HG03354 (cell line): Measurements from ENCODE around the gene PADI2.

Source experiments
- ATAC-seq: cut with Tn5 transposase; IDR thresholded peaks from one replicate; pipeline ENCODE4 v1.9.1; 2021; ENCODE audit warnings: mild to moderate bottlenecking; ENCODE audit not compliant: unreplicated experiment, poor library complexity, severe bottlenecking

Gene PADI2

DNA sequence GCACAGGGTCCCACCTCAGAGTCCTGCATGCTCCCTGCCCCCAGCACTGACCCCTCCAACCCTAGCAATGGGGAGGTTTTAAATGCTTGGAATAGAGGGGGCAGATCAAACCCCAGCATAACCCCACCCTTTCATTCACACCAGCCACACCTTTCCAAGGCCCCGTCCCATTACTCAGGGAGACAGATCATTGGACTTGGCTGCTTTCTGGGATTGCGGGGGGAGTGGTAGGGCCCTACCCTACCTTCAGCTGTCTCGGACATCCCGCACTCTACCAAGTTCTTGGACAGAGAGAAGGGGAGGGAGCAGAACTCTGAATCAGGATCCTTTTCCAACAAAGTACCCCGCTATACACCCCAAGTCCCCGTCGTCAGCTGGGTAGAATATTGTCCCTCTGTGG lies 983 bp downstream of the PADI2 start:
- no peak for ATAC-seq

DNA sequence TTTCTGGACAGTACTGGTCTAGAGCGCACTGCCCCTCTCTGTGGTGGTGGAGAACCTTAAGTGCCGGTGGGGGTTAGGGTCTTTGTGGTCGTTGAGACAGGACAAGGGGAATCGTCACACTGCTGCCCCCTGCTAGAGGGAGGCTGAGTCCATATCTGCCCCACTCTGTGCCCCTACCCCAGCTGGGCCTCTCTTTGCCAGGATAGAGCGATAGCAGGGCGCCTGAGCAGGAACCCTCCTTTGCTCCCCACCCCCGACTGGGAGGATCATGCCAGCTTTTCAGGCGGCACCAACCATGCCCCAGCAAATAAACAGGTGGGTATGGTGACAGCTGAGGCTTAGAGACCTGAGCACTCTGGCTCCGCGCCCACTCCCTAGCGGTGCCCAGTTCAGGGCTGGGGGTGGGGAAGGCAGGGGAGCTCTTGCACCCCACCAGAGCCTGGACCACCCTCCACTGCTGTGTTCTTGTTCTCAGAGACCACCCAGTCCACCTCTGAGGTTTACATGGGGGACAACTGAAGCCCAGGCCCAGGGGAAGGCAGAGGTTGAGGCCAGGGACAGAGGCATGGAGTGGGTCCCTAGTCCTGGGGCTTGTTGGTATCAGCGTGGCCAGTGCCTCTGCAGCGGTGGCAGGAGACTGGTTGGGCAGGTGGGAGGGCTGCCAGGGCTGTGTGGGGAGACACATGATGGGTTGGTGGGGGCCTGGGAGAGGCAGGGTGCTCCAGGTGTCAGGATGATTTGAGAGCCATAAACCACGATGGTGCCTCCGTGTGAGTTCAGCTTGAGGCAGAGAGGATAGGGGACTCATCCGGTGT lies 1.6 kb downstream of the PADI2 start:
- no peak for ATAC-seq

DNA sequence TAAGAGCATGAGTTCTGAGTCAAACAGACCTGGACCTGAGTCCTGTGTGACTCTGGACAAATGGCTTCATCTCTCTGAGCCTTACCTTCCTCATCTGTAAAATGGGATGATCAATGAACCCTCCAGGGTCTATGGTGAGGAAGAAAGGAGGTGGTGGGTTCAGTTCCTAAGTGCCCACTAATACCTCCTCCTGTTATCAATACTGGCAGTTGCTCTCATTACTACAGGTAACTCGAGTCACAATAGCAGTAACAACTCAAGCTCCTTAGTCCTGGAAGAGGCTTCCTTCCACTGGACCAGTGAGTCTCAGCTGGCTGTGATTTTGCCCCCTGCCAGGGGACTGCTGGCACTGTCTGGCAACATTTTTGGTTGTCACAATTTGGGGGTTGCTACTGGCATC lies 2.6 kb downstream of the PADI2 start:
- ATAC-seq: no peak

DNA sequence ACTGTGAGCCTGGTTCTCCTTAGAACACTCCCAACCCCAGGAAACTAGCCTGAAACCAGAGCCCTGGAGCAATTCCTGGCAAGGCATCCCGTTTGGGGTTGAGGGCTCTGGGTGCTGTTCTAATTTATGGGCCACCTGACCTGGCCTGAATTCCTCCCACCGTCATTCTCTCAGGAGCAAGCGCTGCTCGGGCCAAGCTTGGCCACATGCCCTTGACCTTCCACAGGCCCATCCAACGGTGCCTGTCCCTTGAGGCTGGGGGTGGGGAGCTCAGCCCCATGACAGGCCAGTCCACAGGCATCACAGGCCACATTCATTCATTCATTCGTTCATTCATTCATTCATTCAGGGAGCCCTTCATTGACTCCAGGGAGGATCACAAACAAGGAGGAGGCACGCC lies 5.3 kb downstream of the PADI2 start:
- no peak for ATAC-seq

DNA sequence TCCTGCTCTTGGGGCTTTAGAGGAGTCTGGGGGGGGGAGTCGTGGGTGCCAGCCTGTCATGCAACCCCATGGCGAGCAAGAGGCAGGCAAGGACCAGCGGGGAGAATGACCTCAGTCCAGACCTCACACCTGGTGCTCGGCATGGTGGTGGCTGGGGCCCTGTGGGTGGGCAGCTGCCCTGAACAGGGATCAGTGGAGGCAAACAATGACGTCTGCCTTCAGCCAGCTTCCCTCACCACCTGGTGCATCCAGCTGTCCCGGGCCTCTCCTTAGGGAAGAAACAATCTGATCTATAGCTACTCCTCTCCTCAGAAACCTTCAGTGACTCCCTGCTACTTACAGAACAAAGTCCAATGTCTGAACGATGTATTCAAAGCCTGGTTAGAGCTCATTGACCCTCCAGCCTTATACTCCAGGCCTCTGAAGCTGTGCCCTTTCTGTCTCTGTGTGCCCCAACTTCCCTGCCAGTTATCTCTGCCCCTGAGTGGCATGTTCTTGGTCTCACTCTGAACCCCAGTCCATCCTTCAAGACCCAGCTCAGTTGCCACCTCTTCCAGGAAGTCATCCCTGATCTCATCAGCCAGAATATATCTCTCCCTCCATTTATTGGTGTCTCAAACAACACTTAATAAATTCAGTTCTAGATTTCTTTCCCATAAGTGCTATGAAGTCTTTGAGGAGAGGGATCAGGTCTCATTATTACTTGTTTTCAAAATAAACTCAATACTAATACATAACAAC lies 6.6 kb downstream of the PADI2 start:
- ATAC-seq: no peak

DNA sequence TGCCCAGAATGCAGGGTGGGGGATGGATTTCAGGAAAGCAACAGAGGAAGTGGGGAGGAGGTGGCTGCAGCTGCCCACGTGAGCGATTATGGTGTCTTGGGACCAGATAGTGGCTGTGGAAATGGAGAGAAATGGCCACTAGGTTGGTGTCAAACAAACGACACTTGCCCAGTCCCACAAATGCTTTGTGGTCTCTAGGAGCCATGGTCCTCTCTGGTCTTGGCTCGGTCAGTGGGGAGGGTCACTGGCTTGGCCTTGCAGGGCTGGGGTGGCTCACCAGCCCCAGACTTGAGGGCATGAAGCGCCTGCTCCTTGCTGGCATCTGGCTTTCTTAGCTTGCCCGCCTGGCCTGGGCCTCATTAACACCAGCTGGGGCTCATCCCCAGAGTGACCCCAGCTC lies 7.2 kb downstream of the PADI2 start:
- no peak for ATAC-seq

DNA sequence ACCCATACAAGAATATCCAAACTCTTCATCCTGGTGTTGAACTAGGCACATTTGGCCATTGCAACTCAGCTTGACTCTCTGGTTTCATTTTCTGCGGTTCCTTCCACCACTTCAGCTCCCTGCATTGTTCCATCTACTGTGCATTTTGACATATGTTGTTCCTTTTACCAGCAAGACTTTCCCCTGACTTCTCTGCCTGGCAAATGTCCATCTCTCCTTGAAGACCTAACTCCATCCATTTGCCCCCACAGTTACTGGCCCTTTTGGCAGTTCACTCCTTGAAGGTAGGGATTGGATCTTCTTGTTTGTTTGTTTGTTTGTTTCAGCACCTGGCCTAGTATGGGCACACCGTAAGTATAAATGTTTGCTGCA lies 8.7 kb downstream of the PADI2 start:
- ATAC-seq: no peak

DNA sequence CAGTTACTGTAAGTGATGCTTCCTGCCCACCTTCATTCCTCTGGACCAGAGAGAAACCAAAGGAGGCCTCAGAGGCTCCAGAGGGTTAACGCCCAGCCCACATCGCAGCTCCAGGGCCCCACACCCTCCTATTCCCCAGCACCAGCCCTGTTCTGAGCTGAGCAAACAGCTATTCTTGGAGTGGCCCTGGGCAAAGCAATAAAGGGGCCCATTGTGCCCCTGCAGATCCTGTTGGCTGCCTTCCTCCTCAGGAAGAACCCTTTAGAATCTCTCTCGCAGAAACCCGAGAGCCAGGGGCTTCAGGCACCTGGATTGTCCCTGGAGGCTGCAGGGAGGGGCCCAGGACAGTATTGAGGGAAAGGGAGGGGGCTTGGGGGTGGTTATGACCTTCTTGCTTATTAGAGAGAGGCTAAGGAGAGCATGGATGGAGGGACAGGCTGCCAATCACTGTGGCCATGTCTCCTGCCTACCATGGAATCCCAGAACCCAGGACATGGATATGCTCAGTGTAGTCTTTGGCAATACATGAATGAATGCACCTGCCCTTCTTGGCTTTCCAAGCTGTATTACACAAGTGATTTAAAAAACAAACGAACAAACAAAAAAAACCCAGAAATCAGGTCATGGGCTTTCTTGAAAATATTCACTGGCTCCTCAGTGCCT lies 9.2 kb downstream of the PADI2 start:
- ATAC-seq: no peak

DNA sequence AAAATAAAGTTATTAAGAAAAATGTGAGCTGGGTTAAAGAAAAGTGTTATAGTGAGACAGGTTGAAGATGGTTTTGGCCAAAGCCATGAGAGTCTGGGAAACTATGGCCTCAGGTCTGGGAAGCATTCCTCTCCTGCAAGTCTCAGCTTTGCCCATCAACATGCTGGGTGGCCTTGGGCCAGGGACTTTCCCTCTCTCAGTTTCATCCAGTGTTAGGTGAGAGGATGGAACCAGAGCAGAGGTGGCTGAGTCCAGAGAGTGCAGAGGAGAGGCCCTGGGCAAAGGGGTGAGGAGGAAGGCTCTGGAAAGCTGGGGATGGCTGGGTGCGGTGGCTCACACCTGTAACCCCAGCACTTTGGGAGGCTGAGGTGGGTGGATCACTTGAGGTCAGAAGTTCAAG lies 10.5 kb downstream of the PADI2 start:
- ATAC-seq: no peak

DNA sequence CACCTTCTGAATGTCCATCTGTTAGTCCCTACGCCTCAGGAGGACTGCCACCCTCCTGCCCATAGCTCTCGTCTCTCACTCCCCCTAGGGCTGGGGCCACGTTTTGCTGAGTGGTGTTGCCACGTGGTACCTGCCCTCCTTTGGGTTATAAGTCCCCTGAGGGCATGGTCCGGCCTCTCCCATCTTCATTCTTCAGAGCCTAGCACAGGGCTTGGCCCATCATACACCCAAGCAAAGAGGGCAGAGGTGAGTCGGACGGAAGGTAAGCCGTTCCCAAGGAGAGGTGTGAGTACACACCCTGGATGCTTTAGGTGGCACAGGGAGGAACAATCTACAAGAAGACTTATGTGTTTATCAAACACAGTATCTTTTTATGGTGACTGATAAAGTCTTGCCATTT lies 10.9 kb downstream of the PADI2 start:
- ATAC-seq: no peak

DNA sequence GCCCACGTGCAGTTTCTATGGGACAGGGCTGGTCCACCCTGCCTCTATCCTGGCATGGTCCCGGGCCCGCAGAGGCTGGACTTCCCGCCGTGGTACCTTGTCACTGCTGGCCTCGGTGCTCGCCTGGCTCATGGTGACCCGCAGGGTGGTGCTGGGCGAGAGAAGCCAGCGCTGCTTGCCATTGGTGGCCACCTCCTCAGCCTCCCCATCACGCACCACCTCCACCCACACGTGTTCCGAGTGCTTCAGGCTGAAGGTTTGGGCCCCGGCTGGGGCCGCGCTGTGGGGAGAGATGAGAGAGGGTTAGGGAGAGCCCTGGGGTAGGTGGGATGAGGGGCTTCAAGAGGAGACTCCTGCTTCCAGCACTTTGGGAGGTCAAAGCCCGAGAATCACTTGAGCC lies 14.5 kb downstream of the PADI2 start:
- ATAC-seq: no peak

DNA sequence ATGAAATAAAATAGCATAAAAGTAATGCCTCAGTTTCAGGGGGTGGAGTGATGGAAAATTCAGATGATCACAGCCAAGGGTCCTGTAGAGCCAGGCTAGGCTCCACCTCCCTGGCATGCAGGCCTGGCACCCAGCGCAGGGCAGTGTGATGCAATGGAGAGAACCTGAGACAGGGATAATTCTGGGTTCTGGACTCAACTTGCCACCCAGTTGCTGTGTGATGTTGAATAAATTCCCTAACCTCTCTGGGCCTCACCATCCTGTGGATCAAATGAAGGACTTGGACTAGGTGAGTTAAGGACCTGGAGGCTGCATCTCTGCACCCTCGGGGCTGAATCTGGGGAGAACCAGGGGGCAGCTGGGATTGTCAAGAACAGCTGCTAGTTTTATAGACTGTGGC lies 17.0 kb downstream of the PADI2 start:
- ATAC-seq: no peak

DNA sequence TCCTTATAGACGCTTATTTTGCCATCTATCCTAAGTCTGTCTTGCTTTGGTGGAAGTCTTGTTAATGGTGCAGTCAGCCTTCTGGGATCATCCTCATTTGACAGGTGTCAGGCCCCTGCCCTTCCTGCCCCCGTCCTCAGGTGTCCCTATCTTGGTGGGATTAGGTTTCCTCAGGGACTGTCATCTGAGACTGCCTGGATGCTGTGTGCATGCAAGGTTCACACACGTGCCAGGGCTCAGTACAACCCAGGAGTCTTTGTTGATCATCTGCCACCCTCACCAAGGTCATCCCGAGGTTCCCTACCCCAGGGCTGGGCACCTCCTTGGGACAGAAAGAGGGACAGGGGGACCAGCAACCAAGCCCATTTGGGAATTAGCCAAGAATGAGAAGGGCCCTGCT lies 18.0 kb downstream of the PADI2 start:
- no peak for ATAC-seq

DNA sequence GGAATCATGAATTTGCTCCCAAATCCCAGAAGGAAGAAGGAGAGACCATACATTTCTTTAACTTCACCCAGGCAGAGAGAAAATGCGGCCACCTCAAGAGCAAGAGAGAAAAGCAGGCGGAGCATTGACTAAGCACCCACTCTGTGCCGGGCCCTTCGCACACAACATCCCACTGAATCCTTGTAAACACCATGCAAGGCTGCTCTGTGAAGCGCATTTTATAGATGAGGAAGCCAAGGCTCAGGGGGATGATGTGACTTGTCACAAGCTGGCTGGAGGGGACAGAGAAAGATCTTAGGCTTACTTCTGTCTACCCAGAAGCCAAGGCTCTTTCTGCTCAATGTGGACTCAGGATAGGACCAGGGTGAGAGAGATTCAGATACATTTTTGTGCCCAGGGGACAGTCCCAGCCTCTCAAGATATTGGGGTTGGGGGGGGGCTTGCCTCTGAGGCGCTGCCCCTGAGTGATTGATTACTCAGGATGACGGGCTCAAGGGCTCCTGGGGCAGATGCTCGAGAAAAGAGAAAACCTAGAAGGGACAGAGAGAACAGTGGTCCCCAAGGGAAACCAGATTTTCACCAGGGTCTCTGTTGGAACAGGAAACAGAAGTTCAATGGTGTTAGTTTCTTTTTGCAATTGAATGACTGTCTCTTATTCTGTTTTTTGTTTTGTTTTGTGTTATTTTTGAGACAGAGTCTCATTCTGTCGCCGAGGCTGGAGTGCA lies 19.5 kb downstream of the PADI2 start:
- ATAC-seq: no peak

DNA sequence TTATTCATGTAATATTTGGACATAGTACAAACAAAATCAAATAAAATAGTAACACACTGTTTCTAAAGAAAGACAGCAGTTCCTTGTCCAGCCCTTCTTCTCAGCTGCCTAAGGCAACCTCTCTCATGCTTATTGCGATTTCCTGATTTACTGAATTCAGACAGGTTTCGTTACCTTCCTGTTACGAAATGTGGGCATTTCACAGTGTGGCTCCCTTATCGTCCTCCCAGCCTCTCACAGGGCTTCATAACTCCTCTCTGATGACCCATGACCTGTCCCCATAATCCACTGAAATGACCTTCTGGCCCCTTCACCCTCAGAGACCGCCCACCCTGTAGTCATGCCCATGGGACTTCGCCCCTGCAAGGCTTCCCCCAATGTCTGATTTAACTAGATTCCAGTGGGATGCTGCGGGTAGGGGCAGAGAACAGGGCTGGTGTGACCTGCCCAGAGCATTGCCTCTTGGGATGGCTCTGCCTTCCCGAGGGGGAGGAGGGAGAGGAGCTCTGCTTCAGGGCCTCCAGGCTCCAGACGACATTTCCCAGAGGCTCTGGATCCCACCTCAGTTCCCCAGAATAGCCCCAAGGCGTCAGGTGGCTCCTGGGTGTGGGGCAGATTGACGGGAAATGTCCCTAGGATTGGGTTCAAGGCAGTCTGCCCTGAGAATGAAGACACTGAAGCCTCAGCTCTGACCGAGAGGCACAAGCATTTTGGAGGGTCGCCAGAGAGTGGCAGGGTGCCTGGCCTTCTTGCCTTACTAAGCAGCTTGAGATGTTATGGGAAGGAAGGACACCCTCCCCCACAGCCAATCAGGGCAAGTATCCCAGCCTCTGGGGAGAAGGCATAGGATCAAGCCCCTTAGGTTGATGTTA lies 20.6 kb downstream of the PADI2 start:
- no peak for ATAC-seq

DNA sequence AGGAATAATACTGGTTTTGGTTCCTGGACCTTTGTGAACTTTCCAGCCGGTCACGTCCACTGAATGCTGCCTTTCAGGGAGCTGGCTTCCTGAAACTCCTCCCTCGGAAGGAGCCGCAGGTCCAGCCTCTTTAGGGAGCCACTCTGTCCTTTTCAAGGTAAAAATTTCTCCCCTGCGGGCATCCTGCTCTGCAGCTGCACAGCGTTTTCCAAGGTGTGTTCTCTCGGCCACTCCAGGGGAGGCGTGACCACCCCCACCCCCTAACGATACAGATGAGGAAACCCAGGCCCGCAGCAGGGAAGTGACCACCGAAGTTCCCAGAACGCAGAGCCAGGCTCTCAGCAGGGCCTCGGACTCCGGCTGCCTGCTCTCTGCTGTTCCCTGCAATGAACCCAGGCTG lies 21.5 kb downstream of the PADI2 start:
- ATAC-seq: no peak

DNA sequence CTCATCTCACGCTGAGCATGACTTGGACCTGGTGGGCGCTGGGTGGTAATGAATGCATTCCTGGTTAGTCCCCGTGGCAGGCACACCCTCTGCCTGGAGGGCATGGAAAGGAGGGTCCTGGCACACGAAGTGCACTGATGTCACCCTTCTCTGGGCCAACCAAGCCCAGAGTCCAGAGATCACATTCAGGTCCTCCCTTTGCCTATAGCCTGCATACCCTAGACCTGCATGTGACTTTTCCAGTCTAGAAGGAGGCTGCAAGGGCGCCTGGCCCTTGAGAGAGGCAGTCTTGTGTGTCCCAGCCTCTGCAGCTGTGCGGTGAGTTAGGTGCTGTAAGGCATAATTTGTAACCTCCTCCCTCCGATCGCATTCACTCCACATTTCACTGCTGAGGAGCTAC lies 22.1 kb downstream of the PADI2 start:
- no peak for ATAC-seq

DNA sequence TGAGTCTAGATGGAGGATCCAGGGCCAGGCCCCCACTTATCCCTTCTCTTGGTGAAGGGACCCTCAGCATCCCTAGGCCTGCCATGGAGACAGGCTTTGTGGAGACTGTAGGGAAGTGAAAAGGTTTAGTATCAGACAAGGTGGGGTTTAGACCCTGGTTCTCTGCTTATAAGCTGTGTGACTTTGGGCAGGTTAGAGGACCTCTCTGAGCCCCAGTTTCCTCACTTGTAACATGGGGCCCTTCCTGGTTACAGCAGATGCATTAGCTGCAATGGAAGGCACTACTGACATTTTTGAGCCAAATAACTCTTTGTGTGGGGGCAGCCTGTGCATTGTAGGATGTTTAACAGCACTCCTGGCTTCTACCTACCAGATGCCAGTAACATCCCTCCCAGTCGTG lies 22.7 kb downstream of the PADI2 start:
- ATAC-seq: no peak

DNA sequence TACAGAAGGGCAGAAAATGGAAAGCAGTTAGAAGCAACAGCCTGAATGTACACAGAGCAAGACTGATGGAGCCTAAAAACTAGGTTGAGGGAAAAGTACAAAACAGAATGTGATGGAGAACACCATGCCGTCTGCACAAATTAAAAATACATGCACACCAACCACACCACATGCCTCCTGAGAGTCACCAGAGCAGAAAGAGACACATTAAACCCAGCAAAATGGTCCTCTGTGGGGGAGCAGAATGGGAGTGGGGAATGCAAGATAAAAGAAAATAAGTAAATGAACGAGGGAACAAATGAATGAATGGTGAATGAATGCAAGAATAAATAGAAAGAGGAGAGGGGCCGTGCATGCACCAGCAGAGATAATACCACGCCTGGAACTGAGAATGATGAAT lies 24.1 kb downstream of the PADI2 start:
- ATAC-seq: no peak
